AG08396 (cell line): ENCODE measurements around the gene VAMP5.

Experiments
- DNase-seq: peaks from one replicate; pipeline ENCODE4 v3.0.0; 2012; ENCODE audit warnings: low spot score, mixed read lengths

VAMP5 gene

DNA sequence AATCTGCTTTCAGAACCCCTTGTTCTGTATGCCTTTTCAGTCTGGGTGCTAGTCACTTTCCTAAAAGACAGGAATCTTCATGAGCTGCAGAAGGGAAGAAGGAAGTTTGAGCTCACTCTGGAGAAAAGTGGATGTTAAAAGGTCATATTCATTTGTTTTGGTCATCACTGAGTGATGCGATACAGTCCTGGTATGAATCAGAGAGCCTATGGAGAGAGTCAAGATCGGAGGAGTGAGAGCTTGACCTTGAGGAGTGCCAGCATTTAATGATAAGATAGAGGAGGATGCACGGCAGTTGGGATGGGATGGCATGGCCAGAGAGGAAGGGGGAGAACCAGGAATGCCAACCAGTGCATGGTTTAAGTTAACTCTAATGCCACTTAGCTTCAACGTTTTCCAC, 51.4 kb downstream of the VAMP5 start:
- DNase-seq = no peak

DNA sequence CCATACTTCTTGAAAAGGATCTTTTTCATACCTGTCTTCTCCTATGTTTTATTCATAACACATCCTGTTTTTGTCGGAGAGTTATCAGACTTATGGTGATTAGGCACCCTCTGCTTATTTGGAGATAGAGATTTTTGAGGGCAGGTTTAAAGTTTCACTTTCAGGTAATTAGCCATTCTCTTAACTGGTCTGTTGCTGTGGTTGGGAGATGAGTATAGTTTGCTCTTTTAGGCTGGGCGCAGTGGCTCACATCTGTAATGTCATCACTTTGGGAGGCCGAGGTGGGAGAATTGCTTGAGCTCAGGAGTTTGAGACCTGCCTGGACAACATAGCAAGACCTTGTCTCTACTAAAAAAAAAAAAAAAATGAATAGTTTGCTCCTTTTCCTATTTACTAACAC, 58.5 kb downstream of the VAMP5 start:
- DNase-seq = no peak
